ENCODE data around the gene SLC9C1. TPM values are rescaled to one million over a fixed set of nuclear protein-coding genes. Genes with fewer than 3 reads are reported as not detected.

SLC9C1 gene
- total RNA-seq, 4 donors from 2014 or later, result 0.67 to 12.4 (median 1.7) TPM; not detected in 1

- no peak for DNase-seq
- no peaks in the 10 kb centered on the region for H3K36me3 ChIP-seq
- no peak for TF ChIP-seq CTCF (IDR thresholded peaks at IDR 0.05)
- TF ChIP-seq POLR2A (IDR thresholded peaks at IDR 0.05), result no peak
- no peak overlapping the region for H3K27ac ChIP-seq
- H3K4me1 ChIP-seq, result no peaks in the 10 kb centered on the region
- no peak overlapping the region for H3K4me3 ChIP-seq
- H3K27me3 ChIP-seq, result no peaks in the 10 kb centered on the region
- H3K9me3 ChIP-seq, result peaks cover 0 to 4% (median 0%) of the 10 kb centered on the region in 4 donors
These were observed 21.8 kb upstream of the SLC9C1 start for GRCh38 chr3:112315791-112316190.

- H3K27me3 ChIP-seq, result no peaks in the 10 kb centered on the region
- H3K27ac ChIP-seq, result no peak overlapping the region
- DNase-seq, result no peak
- TF ChIP-seq CTCF (IDR thresholded peaks at IDR 0.05), result no peak
- TF ChIP-seq POLR2A (IDR thresholded peaks at IDR 0.05), result no peak
- H3K9me3 ChIP-seq, result peaks cover 0 to 4% (median 0%) of the 10 kb centered on the region in 4 donors
- H3K36me3 ChIP-seq, result no peaks in the 10 kb centered on the region
- no peaks in the 10 kb centered on the region for H3K4me1 ChIP-seq
- H3K4me3 ChIP-seq, result no peak overlapping the region
These were observed 20.6 kb upstream of the SLC9C1 start for GRCh38 chr3:112314649-112315048.

GRCh38 chr3:112308151-112308911 is 14.3 kb upstream of the SLC9C1 start:
- Histone ChIP-seq H3K4me3 (no peak overlapping the region), H3K9me3 (no peaks in the 10 kb centered on the region), H3K27ac (no peak overlapping the region), H3K36me3 (no peaks in the 10 kb centered on the region), H3K4me1 (peaks cover 0 to 11% (median 2%) of the 10 kb centered on the region in 4 donors), H3K27me3 (no peaks in the 10 kb centered on the region)
- TF ChIP-seq POLR2A (IDR thresholded peaks at IDR 0.05) (no peak), CTCF (IDR thresholded peaks at IDR 0.05) (no peak)
- no peak for DNase-seq

- DNase-seq, result no peak
- H3K9me3 ChIP-seq, result no peaks in the 10 kb centered on the region
- H3K27ac ChIP-seq, result no peak overlapping the region
- H3K4me3 ChIP-seq, result no peak overlapping the region
- H3K4me1 ChIP-seq, result peaks cover 0 to 16% (median 2%) of the 10 kb centered on the region in 4 donors
- TF ChIP-seq CTCF (IDR thresholded peaks at IDR 0.05), result no peak
- H3K27me3 ChIP-seq, result no peaks in the 10 kb centered on the region
- no peaks in the 10 kb centered on the region for H3K36me3 ChIP-seq
These were observed 13.5 kb upstream of the SLC9C1 start for GRCh38 chr3:112307557-112307956.

GRCh38 chr3:112306825-112307224 is 12.8 kb upstream of the SLC9C1 start:
- TF ChIP-seq CTCF (IDR thresholded peaks at IDR 0.05) (no peak), POLR2A (IDR thresholded peaks at IDR 0.05) (no peak)
- no peak overlapping the region for H3K27ac ChIP-seq
- H3K36me3 ChIP-seq, result no peaks in the 10 kb centered on the region
- H3K27me3 ChIP-seq, result no peaks in the 10 kb centered on the region
- no peak overlapping the region for H3K4me3 ChIP-seq
- peaks cover 0 to 16% (median 2%) of the 10 kb centered on the region in 4 donors for H3K4me1 ChIP-seq
- DNase-seq, result no peak
- H3K9me3 ChIP-seq, result no peaks in the 10 kb centered on the region
